CD4-positive, alpha-beta memory T cell (primary cell): ENCODE measurements around the gene DNAJC3. TPM values are rescaled to one million over a fixed set of nuclear protein-coding genes. Genes with fewer than 3 reads are reported as not detected.
"Not testable (repeated sequence)": the region's sequence is repeated elsewhere in the genome, so short reads cannot be mapped to it uniquely, and the experiment has no call there.

Experiments
- CTCF ChIA-PET: fragments of 350-600 bp; sonication (Branson Sonifier 250); formaldehyde crosslinking; loops from one replicate; lab custom pipeline; 2021; ENCODE audit warnings: inconsistent platforms; ENCODE audit not compliant: partially characterized antibody; lab: Charles Lee
- POLR2A ChIA-PET: fragments of 350-600 bp; sonication (Branson Sonifier 250); formaldehyde crosslinking; loops from one replicate; lab custom pipeline; 2021; ENCODE audit not compliant: partially characterized antibody; lab: Charles Lee
- DNase-seq, 5 donors: peaks; one replicate each; pipeline versions ENCODE4 v3.0.0 to v3.0.0-alpha.2; 2020 to 2022; ENCODE audit warnings: mixed read lengths in 1 of 5
- H3K27ac ChIP-seq: one replicate; pipeline ENCODE4 v1.7.0; 2013; ENCODE audit warnings: low read depth, low read length
- H3K27me3 ChIP-seq: 2 replicates; pipeline ENCODE4 v1.7.0; 2013; ENCODE audit warnings: mild to moderate bottlenecking, low read length, moderate library complexity; ENCODE audit not compliant: insufficient read depth
- H3K36me3 ChIP-seq: 2 replicates; pipeline ENCODE4 v1.7.0; 2013; ENCODE audit warnings: mild to moderate bottlenecking, low read length, moderate library complexity; ENCODE audit not compliant: insufficient read depth
- H3K4me1 ChIP-seq: 2 replicates; pipeline ENCODE4 v1.7.0; 2013; ENCODE audit warnings: mild to moderate bottlenecking, low read length, moderate library complexity; ENCODE audit not compliant: insufficient read depth
- H3K4me3 ChIP-seq, 2 donors: one replicate each; pipeline ENCODE4 v1.7.0; 2013; ENCODE audit warnings: low read length in 2 of 2, mild to moderate bottlenecking in 1 of 2
- H3K9me3 ChIP-seq, 2 donors: one replicate each; pipeline ENCODE4 v1.7.0; 2013; ENCODE audit warnings: low read length in 2 of 2, control low read depth in 1 of 2; ENCODE audit not compliant: control insufficient read depth in 1 of 2
- H3K27ac Mint-ChIP-seq, 7 donors: one replicate each; pipeline ENCODE4 v1.8.0; 2020 to 2021; ENCODE audit warnings: mixed read lengths in 7 of 7, mild to moderate bottlenecking in 6 of 7, inconsistent platforms in 3 of 7, moderate library complexity in 3 of 7
- H3K27me3 Mint-ChIP-seq, 2 donors: one replicate each; pipeline ENCODE4 v1.8.0; 2020 to 2021; ENCODE audit warnings: mixed read lengths in 2 of 2
- H3K36me3 Mint-ChIP-seq, 2 donors: one replicate each; pipeline ENCODE4 v1.8.0; 2020 to 2021; ENCODE audit warnings: mixed read lengths in 2 of 2, inconsistent platforms in 1 of 2, mild to moderate bottlenecking in 1 of 2
- H3K4me1 Mint-ChIP-seq, 4 donors: one replicate each; pipeline ENCODE4 v1.8.0; 2020 to 2021; ENCODE audit warnings: mixed read lengths in 4 of 4, mild to moderate bottlenecking in 1 of 4
- H3K4me3 Mint-ChIP-seq, 8 donors: one replicate each; pipeline ENCODE4 v1.8.0; 2020 to 2021; ENCODE audit warnings: mixed read lengths in 8 of 8, mild to moderate bottlenecking in 7 of 8, moderate library complexity in 6 of 8, inconsistent platforms in 3 of 8
- H3K9me3 Mint-ChIP-seq, 8 donors: one replicate each; pipeline ENCODE4 v1.8.0; 2020 to 2021; ENCODE audit warnings: mixed read lengths in 8 of 8, mild to moderate bottlenecking in 5 of 8, inconsistent platforms in 3 of 8, moderate library complexity in 1 of 8
- intact Hi-C: fragments of 100-400 bp; cut with micrococcal nuclease; formaldehyde crosslinking; loops from one replicate; pipeline ENCODE4 v1.15.1; 2023
- polyA plus RNA-seq, 2 donors: library from polyadenylated mRNA; unstranded; fragments of 300-500 nt; fragmentation: Illumina TruSeq; gene quantifications; one replicate each; pipeline ENCODE4 v1.2.3, GENCODE V29; 2021
- total RNA-seq, 2 experiments: library from RNA; stranded (reverse); gene quantifications; one replicate each; pipeline ENCODE4 v1.2.3, GENCODE V29; 2021

Gene DNAJC3
- total and polyA plus RNA-seq, 4 experiments from 2014 or later = 14.6 to 31.1 (median 23.3) TPM

DNA sequence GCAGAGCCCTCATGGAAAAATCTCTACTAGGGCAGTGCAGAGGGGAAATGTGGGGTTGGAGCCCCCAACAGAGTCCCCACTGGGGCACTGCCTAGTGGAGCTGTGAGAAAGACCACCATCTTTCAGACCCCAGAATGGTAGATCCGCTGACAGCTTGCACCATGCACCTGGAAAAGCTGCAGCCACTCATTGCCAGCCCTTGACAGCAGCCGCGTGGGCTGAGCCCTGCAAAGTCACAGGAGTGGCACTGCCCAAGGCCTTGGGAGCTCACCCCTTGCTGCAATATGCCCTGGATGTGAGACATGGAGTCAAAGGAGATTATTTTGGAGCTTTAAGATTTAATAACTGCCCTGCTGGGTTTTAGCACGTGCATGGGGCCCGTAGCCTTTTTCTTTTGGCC lies 8.0 kb downstream of the DNAJC3 start:
- CTCF ChIA-PET = interaction anchor here (1.4 kb wide), 1 partner anchor 24 kb away, joined by 4 read pairs; no protein-coding TSS in a partner anchor
- H3K27ac ChIP-seq, H3K4me3 ChIP-seq, POLR2A ChIA-PET, H3K27ac Mint-ChIP-seq, H3K9me3 ChIP-seq, H3K36me3 ChIP-seq, H3K4me3 Mint-ChIP-seq, intact Hi-C loops, DNase-seq, H3K27me3 ChIP-seq, H3K27me3 Mint-ChIP-seq: not testable (repeated sequence)
- Mint-ChIP-seq H3K9me3 (peaks cover 4 to 28% (median 14%) of the 10 kb centered on the region in 8 donors), H3K36me3 (peaks cover 19 to 45% of the 10 kb centered on the region in 2 donors), H3K4me1 (peaks cover 59 to 96% (median 73%) of the 10 kb centered on the region in 4 donors)
- H3K4me1 ChIP-seq = peaks cover 42% of the 10 kb centered on the region

DNA sequence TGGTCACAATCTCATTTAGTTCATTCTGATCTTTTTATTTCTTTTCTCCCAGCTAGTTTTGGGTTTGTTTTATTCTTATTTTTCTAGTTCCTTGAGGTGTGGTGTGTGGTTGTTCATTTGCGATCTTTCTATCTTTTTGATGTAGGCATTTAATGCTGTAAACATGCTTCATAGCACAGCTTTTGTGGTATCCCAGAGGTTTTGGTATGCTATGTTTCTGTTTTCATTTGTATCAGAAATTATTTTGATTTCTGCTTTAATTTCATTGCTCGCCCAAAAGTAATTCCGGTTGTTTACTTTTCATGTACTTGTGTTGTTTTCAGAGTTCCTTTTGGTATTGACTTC lies 12.6 kb downstream of the DNAJC3 start:
- CTCF ChIA-PET = interaction anchor here (0.6 kb wide), 1 partner anchor 50 kb away, joined by 3 read pairs; no protein-coding TSS in a partner anchor
- H3K9me3 Mint-ChIP-seq = peaks cover 4 to 28% (median 14%) of the 10 kb centered on the region in 8 donors
- Histone ChIP-seq H3K4me1 (peaks cover 23% of the 10 kb centered on the region), H3K27ac (no peak overlapping the region), H3K9me3 (no peaks in the 10 kb centered on the region), H3K27me3 (no peaks in the 10 kb centered on the region), H3K4me3 (no peak overlapping the region), H3K36me3 (no peaks in the 10 kb centered on the region)
- no peak for DNase-seq
- peak overlapping the region in 4 of 8 donors; percentile 36 to 79 (median 46) for H3K4me3 Mint-ChIP-seq
- peaks cover 35 to 52% (median 43%) of the 10 kb centered on the region in 4 donors for H3K4me1 Mint-ChIP-seq
- H3K27ac Mint-ChIP-seq = peak overlapping the region in 5 of 7 donors; percentile 58 to 79 (median 68)
- H3K27me3 Mint-ChIP-seq = no peaks in the 10 kb centered on the region
- intact Hi-C loops = no loop called here
- POLR2A ChIA-PET = interaction anchor here (1.3 kb wide), 1 partner anchor 13 kb away, joined by 5 read pairs; the partner anchor contains the start of gene DNAJC3
- peaks cover 17 to 32% of the 10 kb centered on the region in 2 donors for H3K36me3 Mint-ChIP-seq

DNA sequence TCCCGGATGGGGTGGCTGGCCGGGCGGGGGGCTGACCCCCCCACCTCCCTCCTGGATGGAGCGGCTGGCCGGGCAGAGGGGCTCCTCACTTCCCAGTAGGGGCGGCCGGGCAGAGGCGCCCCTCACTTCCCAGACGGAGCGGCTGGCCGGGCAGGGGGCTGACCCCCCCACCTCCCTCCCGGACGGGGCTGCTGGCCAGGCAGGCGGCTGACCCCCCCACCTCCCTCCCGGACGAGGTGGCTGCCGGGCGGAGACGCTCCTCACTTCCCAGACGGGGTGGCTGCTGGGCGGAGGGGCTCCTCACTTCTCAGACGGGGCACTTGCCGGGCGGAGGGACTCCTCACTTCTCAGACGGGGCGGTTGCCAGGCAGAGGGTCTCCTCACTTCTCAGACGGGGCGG lies 14.0 kb downstream of the DNAJC3 start:
- peaks cover 4 to 28% (median 12%) of the 10 kb centered on the region in 8 donors for H3K9me3 Mint-ChIP-seq
- H3K27ac Mint-ChIP-seq, H3K36me3 ChIP-seq, intact Hi-C loops, H3K4me3 Mint-ChIP-seq, DNase-seq, POLR2A ChIA-PET, H3K27ac ChIP-seq, H3K4me3 ChIP-seq, CTCF ChIA-PET, H3K27me3 ChIP-seq, H3K27me3 Mint-ChIP-seq, H3K9me3 ChIP-seq: not testable (repeated sequence)
- peaks cover 23% of the 10 kb centered on the region for H3K4me1 ChIP-seq
- H3K4me1 Mint-ChIP-seq = peaks cover 30 to 37% (median 37%) of the 10 kb centered on the region in 4 donors
- peaks cover 12 to 25% of the 10 kb centered on the region in 2 donors for H3K36me3 Mint-ChIP-seq

DNA sequence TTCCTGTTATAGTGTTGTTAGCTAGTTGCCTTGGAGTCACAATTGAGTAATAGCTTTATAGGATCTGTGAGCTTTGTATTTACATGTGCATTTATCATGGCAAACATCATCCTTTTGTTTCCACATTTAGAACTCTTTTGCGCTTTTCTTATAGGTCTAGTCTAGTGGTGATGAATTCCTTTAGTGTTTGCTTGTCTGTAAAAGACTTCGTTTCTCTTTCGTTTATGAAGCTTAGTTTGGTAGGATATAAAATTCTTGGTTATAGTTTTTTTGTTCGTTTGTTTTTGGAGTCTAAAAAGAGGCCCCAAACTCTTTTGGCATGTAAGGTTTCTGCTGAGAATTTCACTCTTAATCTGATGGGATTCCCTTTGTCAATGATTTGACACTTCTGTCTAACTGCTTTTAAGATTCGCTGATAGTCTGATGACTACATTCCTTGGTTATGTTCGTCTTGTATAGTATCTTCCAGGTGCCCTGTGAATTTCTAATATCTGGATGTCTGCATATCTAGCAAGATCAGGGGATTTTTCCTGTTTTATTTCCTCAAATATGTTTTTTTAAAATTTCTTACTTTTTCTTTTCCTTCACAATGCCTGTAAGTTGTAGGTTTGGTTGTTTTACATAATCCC lies 20.2 kb downstream of the DNAJC3 start:
- intact Hi-C loops = no loop called here
- ChIA-PET CTCF (interaction anchor here (2.1 kb wide), 1 partner anchor 9 kb away, joined by 6 read pairs; no protein-coding TSS in a partner anchor), POLR2A (interaction anchor here (1.3 kb wide), 1 partner anchor 20 kb away, joined by 4 read pairs; the partner anchor contains the start of gene DNAJC3)

DNA sequence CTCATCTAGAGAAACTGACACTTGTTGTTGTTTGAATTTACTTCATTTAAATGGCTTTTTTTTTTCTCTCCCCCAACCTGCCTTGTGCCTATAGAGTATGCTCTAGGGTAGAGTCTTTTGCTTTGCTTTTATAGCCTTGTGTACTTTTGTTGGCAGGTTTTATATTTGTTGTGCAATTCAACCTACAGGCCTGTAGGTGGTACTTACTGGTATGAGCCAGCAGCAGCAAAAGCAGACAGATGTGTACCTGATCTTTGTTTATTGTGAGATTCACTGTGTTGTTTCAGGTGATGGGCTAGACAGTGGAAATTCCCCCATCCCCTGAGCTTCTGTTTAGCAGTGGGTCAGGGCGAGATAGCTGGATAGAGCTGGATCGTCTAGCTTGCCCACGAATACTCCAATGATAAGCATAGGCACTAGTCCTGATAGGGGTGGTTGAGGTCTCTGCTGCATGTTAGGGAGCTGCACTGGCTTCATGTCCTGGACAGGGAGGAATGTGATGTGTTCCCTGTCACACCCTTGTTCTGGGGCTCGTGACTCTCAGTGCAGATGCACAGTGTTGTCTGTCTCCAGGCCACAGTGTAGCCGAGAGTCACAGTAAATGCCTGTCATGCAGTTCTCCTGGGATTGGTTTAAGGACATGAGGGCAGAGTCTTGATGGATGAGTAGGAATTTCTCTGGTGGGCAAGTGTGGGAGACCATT lies 21.3 kb downstream of the DNAJC3 start:
- peak overlapping the region in 2 of 8 donors; percentile 6 to 31 for H3K4me3 Mint-ChIP-seq
- intact Hi-C loops = no loop called here
- peaks cover 37 to 62% (median 45%) of the 10 kb centered on the region in 4 donors for H3K4me1 Mint-ChIP-seq
- peaks cover 23% of the 10 kb centered on the region for H3K4me1 ChIP-seq
- no peak for DNase-seq
- peaks cover 6% of the 10 kb centered on the region in 2 donors for H3K36me3 Mint-ChIP-seq
- H3K27me3 ChIP-seq = no peaks in the 10 kb centered on the region
- peaks cover 0 to 4% of the 10 kb centered on the region in 2 donors for H3K9me3 ChIP-seq
- ChIA-PET CTCF (interaction anchor here (2.1 kb wide), 1 partner anchor 8 kb away, joined by 6 read pairs; no protein-coding TSS in a partner anchor), POLR2A (no interaction called here)
- H3K9me3 Mint-ChIP-seq = peaks cover 0 to 12% (median 4%) of the 10 kb centered on the region in 8 donors
- no peaks in the 10 kb centered on the region for H3K27me3 Mint-ChIP-seq
- H3K4me3 ChIP-seq = no peak overlapping the region
- H3K27ac Mint-ChIP-seq = peak overlapping the region in 2 of 7 donors; percentile 1 to 26
- no peak overlapping the region for H3K27ac ChIP-seq
- no peaks in the 10 kb centered on the region for H3K36me3 ChIP-seq

More for the DNA sequence above, 20.2 kb downstream of the DNAJC3 start:
- peaks cover 0 to 13% (median 4%) of the 10 kb centered on the region in 8 donors for H3K9me3 Mint-ChIP-seq
- DNase-seq = no peak
- Histone ChIP-seq H3K9me3 (peaks cover 0 to 4% of the 10 kb centered on the region in 2 donors), H3K27ac (no peak overlapping the region), H3K27me3 (no peaks in the 10 kb centered on the region), H3K4me1 (peaks cover 16% of the 10 kb centered on the region), H3K36me3 (no peaks in the 10 kb centered on the region), H3K4me3 (no peak overlapping the region)
- peaks cover 29 to 51% (median 37%) of the 10 kb centered on the region in 4 donors for H3K4me1 Mint-ChIP-seq
- peak overlapping the region in 1 of 8 donors; percentile 17 for H3K4me3 Mint-ChIP-seq
- H3K36me3 Mint-ChIP-seq = peaks cover 6% of the 10 kb centered on the region in 2 donors
- no peaks in the 10 kb centered on the region for H3K27me3 Mint-ChIP-seq
- H3K27ac Mint-ChIP-seq = no peak overlapping the region

DNA sequence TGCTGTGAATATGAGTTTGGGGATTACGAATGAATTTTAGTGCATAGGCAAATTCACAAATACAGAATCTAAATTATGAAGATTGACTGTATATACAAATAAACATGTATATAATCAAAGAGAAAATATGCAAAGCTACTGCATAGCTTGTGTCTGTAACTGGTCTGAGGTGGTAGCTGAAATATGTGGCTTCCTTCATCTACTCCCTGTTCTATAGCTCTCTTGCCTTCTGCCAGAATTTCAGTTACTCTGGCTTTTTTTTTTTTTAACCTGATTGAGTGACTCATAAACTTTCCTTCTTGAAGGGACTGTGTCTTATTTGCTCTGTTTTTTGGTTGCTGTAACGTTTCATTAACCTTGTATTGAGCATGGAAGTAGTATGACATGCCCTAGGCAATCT lies 26.6 kb downstream of the DNAJC3 start:
- H3K9me3 ChIP-seq = no peaks in the 10 kb centered on the region
- ChIA-PET POLR2A (no interaction called here), CTCF (no interaction called here)
- H3K27ac ChIP-seq = no peak overlapping the region
- intact Hi-C loops = no loop called here
- Mint-ChIP-seq H3K4me1 (peaks cover 58 to 93% (median 75%) of the 10 kb centered on the region in 4 donors), H3K36me3 (peaks cover 0 to 9% of the 10 kb centered on the region in 2 donors), H3K27me3 (no peaks in the 10 kb centered on the region), H3K27ac (no peak overlapping the region), H3K9me3 (no peaks in the 10 kb centered on the region), H3K4me3 (no peak overlapping the region)
- no peaks in the 10 kb centered on the region for H3K27me3 ChIP-seq
- H3K4me3 ChIP-seq = no peak overlapping the region
- no peaks in the 10 kb centered on the region for H3K36me3 ChIP-seq
- no peak for DNase-seq
- peaks cover 43% of the 10 kb centered on the region for H3K4me1 ChIP-seq

DNA sequence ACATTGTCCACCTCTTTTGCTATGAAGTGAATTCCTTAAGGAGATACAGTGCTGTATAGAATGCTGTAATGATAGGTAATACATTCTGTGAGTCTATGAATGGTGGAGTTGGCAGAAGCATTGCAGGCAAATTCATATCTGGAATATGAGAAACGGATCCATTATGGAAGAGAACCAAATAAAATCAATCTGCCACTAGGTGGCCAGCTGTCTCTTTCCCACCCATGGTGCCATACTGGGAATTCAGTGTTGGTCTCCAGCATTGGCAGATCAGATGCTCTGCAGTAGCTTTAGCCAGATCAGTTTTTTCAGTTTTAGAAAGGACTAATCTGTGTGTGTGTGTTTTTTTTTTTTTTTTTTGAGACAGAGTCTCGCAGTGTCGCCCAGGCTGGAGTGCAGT lies 27.6 kb downstream of the DNAJC3 start:
- Histone ChIP-seq H3K9me3 (no peaks in the 10 kb centered on the region), H3K27me3 (no peaks in the 10 kb centered on the region), H3K4me3 (no peak overlapping the region), H3K4me1 (peaks cover 42% of the 10 kb centered on the region), H3K27ac (no peak overlapping the region), H3K36me3 (no peaks in the 10 kb centered on the region)
- Mint-ChIP-seq H3K9me3 (no peaks in the 10 kb centered on the region), H3K27ac (no peak overlapping the region), H3K4me3 (peak overlapping the region in 1 of 8 donors; percentile 25), H3K36me3 (peaks cover 0 to 10% of the 10 kb centered on the region in 2 donors), H3K27me3 (no peaks in the 10 kb centered on the region), H3K4me1 (peaks cover 53 to 83% (median 68%) of the 10 kb centered on the region in 4 donors)
- no peak for DNase-seq
- intact Hi-C loops = no loop called here
- ChIA-PET CTCF (interaction anchor here (0.7 kb wide), 2 partner anchors 9 to 41 kb away, joined by 3 to 4 read pairs; no protein-coding TSS in a partner anchor), POLR2A (no interaction called here)
